SK-N-SH (cell line): ENCODE measurements around the gene SCAANT1.

ENCODE experiments used
- CHD2 ChIP-seq: fragments of 150-350 bp; IDR thresholded peaks from 2 replicates; pipeline ENCODE4 v1.6.1; 2018; ENCODE audit warnings: low read length; ENCODE audit not compliant: partially characterized antibody
- CTCF ChIP-seq: fragments of 200-600 bp; sonication (generic); IDR thresholded peaks from 2 replicates; pipeline ENCODE4 v1.6.1; 2017; ENCODE audit warnings: antibody characterized with exemption, mild to moderate bottlenecking, moderate library complexity
- EZH2phosphoT487 ChIP-seq: fragments of 200-600 bp; sonication (generic); IDR thresholded peaks from 2 replicates; pipeline ENCODE4 v1.6.1; 2017; ENCODE audit warnings: low read depth, mixed run types, mild to moderate bottlenecking, antibody characterized with exemption, moderate library complexity, borderline replicate concordance
- MAX ChIP-seq: IDR thresholded peaks from 2 replicates; pipeline ENCODE4 v1.4.0; 2012; ENCODE audit warnings: low read depth
- MXI1 ChIP-seq: IDR thresholded peaks from 2 replicates; pipeline ENCODE4 v1.6.1; 2012; ENCODE audit warnings: mild to moderate bottlenecking, low read depth, low read length, improper control_type of control experiment
- POLR2AphosphoS5 ChIP-seq: IDR thresholded peaks from 2 replicates; pipeline ENCODE4 v1.6.1; 2012; ENCODE audit warnings: low read depth, low read length
- RAD21 ChIP-seq: IDR thresholded peaks from 2 replicates; pipeline ENCODE4 v1.6.1; 2012; ENCODE audit warnings: mild to moderate bottlenecking, low read length
- USF1 ChIP-seq: IDR thresholded peaks from 2 replicates; pipeline ENCODE4 v1.4.0; 2012; ENCODE audit warnings: low read depth, borderline replicate concordance

- TF ChIP-seq CTCF (no peak), MAX (no peak), USF1 (no peak), RAD21 (no peak), EZH2phosphoT487 (no peak), POLR2AphosphoS5 (no peak), CHD2 (no peak), MXI1 (no peak)
Observed at GRCh38 chr3:63947594-63947993, 35.4 kb upstream of the SCAANT1 start.
